ENCODE results near the gene CRTAP.

DNA sequence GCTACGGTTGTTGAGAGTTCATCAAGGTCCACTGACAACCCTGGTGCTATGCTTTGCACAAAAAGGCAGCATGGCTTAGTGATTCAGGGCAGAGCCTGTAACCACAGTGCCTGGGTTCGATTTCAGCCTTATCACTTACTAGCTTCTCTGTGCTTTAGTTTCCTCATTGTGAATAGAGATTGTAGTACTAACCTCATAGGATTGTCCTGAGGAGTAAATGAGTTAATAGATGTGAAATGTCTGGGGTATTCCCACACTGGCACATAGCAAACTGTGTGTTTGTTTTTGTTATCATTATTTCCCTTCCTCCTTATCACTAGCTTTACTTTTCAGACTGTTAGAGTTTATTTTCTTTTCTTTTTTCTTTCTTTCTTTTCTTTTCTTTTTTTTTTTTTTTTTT, 16.3 kb downstream of the CRTAP start:
- TF ChIP-seq, protein P1, sequence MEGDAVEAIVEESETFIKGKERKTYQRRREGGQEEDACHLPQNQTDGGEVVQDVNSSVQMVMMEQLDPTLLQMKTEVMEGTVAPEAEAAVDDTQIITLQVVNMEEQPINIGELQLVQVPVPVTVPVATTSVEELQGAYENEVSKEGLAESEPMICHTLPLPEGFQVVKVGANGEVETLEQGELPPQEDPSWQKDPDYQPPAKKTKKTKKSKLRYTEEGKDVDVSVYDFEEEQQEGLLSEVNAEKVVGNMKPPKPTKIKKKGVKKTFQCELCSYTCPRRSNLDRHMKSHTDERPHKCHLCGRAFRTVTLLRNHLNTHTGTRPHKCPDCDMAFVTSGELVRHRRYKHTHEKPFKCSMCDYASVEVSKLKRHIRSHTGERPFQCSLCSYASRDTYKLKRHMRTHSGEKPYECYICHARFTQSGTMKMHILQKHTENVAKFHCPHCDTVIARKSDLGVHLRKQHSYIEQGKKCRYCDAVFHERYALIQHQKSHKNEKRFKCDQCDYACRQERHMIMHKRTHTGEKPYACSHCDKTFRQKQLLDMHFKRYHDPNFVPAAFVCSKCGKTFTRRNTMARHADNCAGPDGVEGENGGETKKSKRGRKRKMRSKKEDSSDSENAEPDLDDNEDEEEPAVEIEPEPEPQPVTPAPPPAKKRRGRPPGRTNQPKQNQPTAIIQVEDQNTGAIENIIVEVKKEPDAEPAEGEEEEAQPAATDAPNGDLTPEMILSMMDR (IDR thresholded peaks at IDR 0.05): no peak
- TF ChIP-seq ZFX (IDR thresholded peaks at IDR 0.05; ENCODE audit: borderline replicate concordance): no peak

All from 22Rv1 (cell line).